ENCODE results near the gene PITX2. TPM values are rescaled to one million over a fixed set of nuclear protein-coding genes. Genes with fewer than 3 reads are reported as not detected.

PITX2 gene
- total RNA-seq, 1 experiment from 2014 or later, result 8.5 TPM

DNA sequence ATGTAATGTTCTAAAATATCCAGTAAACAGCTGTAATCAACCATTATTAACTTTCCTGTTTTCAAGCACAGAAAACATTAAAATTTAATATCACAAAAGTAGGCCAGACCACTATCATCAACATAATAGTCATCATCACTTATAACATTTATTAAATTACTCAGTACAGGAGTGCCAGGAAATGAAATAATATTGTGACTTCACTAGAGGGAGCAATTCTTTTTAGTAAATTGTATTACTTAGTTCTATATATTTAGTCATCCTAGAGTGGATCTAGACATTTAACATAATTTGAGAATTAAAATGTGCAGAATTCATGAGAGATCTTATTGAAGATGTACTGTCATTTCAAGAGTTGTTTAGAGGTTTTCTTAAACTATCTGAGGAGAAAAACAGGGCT lies 33.6 kb downstream of the PITX2 start:
- Histone ChIP-seq H3K18ac (ENCODE audit: insufficient read length, low read depth, low read length) (no peak overlapping the region), H4K5ac (ENCODE audit: insufficient read length, low read depth, low read length) (no peak overlapping the region), H3K27me3 (ENCODE audit: insufficient read depth, low read length) (no peaks in the 10 kb centered on the region), H2BK12ac (ENCODE audit: insufficient read length, low read depth, low read length) (no peak overlapping the region), H3K23me2 (ENCODE audit: insufficient read length, low read depth, low read length, poor library complexity, severe bottlenecking) (no peaks in the 10 kb centered on the region), H3K79me1 (ENCODE audit: insufficient read depth, low read depth, low read length, poor library complexity, severe bottlenecking) (no peaks in the 10 kb centered on the region), H3K9ac (ENCODE audit: extremely low read depth, insufficient read length, low read length) (no peak overlapping the region), H3K56ac (ENCODE audit: insufficient read length, low read depth, low read length) (no peak overlapping the region), H3K14ac (ENCODE audit: insufficient read depth, low read length) (no peak overlapping the region), H2BK120ac (ENCODE audit: low read depth, low read length, poor library complexity, severe bottlenecking) (no peak overlapping the region), H2BK5ac (ENCODE audit: insufficient read length, low read length) (no peak overlapping the region), H4K8ac (replicated peaks; ENCODE audit: insufficient read length, low read depth, low read length) (no peak overlapping the region), H3K9me3 (ENCODE audit: control insufficient read depth, low read depth, low read length) (no peaks in the 10 kb centered on the region), H3K27ac (ENCODE audit: insufficient read length, low read depth, low read length) (no peak overlapping the region), H2AK5ac (ENCODE audit: insufficient read length, low read length) (no peak overlapping the region), H4K91ac (ENCODE audit: insufficient read length, low read depth, low read length) (no peak overlapping the region), H3T11ph (ENCODE audit: low read length) (no peak overlapping the region), H2AFZ (ENCODE audit: low read length) (no peak overlapping the region), H3K79me2 (ENCODE audit: insufficient read depth, low read length) (no peaks in the 10 kb centered on the region), H3K23ac (ENCODE audit: insufficient read length, low read depth, low read length) (no peak overlapping the region), H3K4me2 (ENCODE audit: insufficient read depth, insufficient read length, low read length) (no peak overlapping the region), H3K4me1 (ENCODE audit: insufficient read depth, low read length) (no peaks in the 10 kb centered on the region), H2BK15ac (ENCODE audit: low read depth, low read length) (no peak overlapping the region), H3K4ac (ENCODE audit: low read depth, low read length) (no peak overlapping the region), H4K20me1 (ENCODE audit: control insufficient read depth, insufficient read depth, insufficient read length) (no peaks in the 10 kb centered on the region), H2BK20ac (ENCODE audit: low read depth, low read length, poor library complexity, severe bottlenecking) (no peak overlapping the region)
- Mint-ChIP-seq H3K4me3 (no peak overlapping the region), H3K27ac (no peak overlapping the region), H3K9me3 (no peaks in the 10 kb centered on the region), H3K4me1 (peaks cover 3% of the 10 kb centered on the region in 2 experiments; a peak in 3 of 4 replicates), H3K36me3 (ENCODE audit: insufficient read depth in 1 of 3, low read depth in 3 of 3) (peaks cover 0 to 1% (median 0%) of the 10 kb centered on the region in 3 experiments; a peak in 1 of 7 replicates), H3K27me3 (ENCODE audit: low read depth) (no peaks in the 10 kb centered on the region)
- no peak for DNase-seq
- TF ChIP-seq, protein P1, sequence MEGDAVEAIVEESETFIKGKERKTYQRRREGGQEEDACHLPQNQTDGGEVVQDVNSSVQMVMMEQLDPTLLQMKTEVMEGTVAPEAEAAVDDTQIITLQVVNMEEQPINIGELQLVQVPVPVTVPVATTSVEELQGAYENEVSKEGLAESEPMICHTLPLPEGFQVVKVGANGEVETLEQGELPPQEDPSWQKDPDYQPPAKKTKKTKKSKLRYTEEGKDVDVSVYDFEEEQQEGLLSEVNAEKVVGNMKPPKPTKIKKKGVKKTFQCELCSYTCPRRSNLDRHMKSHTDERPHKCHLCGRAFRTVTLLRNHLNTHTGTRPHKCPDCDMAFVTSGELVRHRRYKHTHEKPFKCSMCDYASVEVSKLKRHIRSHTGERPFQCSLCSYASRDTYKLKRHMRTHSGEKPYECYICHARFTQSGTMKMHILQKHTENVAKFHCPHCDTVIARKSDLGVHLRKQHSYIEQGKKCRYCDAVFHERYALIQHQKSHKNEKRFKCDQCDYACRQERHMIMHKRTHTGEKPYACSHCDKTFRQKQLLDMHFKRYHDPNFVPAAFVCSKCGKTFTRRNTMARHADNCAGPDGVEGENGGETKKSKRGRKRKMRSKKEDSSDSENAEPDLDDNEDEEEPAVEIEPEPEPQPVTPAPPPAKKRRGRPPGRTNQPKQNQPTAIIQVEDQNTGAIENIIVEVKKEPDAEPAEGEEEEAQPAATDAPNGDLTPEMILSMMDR (conservative IDR thresholded peaks at IDR 0.05), result no peak; the same call in 2 of the 3 replicates

All from H9 (cell line).